Natural killer cell (primary cell): ENCODE measurements around the gene EQTN. TPM values are rescaled to one million over a fixed set of nuclear protein-coding genes. Genes with fewer than 3 reads are reported as not detected.

Experiments used
- ATAC-seq, 3 donors: fragments of 150-1000 bp in 2 of 3; fragments of 200-7000 bp in 1 of 3; cut with Tn5 transposase; 1 replicate in 1 of 3; 2 replicates in 2 of 3; pipeline ENCODE4 v1.10.0; 2021; ENCODE audit warnings: mild to moderate bottlenecking in 2 of 3, moderate library complexity in 2 of 3
- DNase-seq, 2 donors: peaks; one replicate each; pipeline versions ENCODE4 v3.0.0 to v3.0.0-alpha.2; 2013 to 2021; ENCODE audit warnings: mixed read lengths in 1 of 2
- H3K27ac ChIP-seq: one replicate; pipeline ENCODE4 v1.5.1; 2013; ENCODE audit warnings: mild to moderate bottlenecking, low read length
- H3K27me3 ChIP-seq: one replicate; pipeline ENCODE4 v1.6.1; 2013; ENCODE audit warnings: low read length; ENCODE audit not compliant: control insufficient read depth, insufficient read depth
- H3K36me3 ChIP-seq: one replicate; pipeline ENCODE4 v1.6.1; 2013; ENCODE audit warnings: low read length; ENCODE audit not compliant: control insufficient read depth, insufficient read depth
- H3K4me1 ChIP-seq: one replicate; pipeline ENCODE4 v1.6.1; 2013; ENCODE audit warnings: low read length; ENCODE audit not compliant: control insufficient read depth, insufficient read depth
- H3K4me3 ChIP-seq: one replicate; pipeline ENCODE4 v1.5.1; 2013; ENCODE audit warnings: low read length
- H3K9me3 ChIP-seq: one replicate; pipeline ENCODE4 v1.6.1; 2013; ENCODE audit warnings: low read length; ENCODE audit not compliant: control insufficient read depth, insufficient read depth
- H3K27ac Mint-ChIP-seq, 2 donors: one replicate each; pipeline ENCODE4 v1.8.0; 2022; ENCODE audit warnings: mild to moderate bottlenecking in 2 of 2, mixed read lengths in 2 of 2, moderate library complexity in 1 of 2
- H3K27me3 Mint-ChIP-seq, 2 donors: one replicate each; pipeline ENCODE4 v1.8.0; 2022; ENCODE audit warnings: low read depth in 2 of 2, mixed read lengths in 2 of 2
- H3K36me3 Mint-ChIP-seq: one replicate; pipeline ENCODE4 v1.8.0; 2022; ENCODE audit warnings: mixed read lengths
- H3K4me1 Mint-ChIP-seq, 2 donors: one replicate each; pipeline ENCODE4 v1.8.0; 2022; ENCODE audit warnings: mixed read lengths in 2 of 2
- H3K4me3 Mint-ChIP-seq: one replicate; pipeline ENCODE4 v1.8.0; 2022; ENCODE audit warnings: mild to moderate bottlenecking, moderate library complexity, mixed read lengths
- H3K9me3 Mint-ChIP-seq, 2 donors: one replicate each; pipeline ENCODE4 v1.8.0; 2022; ENCODE audit warnings: mixed read lengths in 2 of 2
- CTCF ChIP-seq: fragments of 200-600 bp; IDR thresholded peaks from one replicate; pipeline ENCODE4 v1.8.0; 2022; ENCODE audit warnings: antibody characterized with exemption
- WGBS: methylation state at CpG from one replicate; pipeline ENCODE4 v1.1.7; 2013; ENCODE audit warnings: missing lambda C conversion rate; ENCODE audit not compliant: insufficient coverage; 5-methylcytosine and 5-hydroxymethylcytosine counted together
- intact Hi-C: fragments of 100-400 bp; cut with micrococcal nuclease; formaldehyde crosslinking; loops from one replicate; pipeline ENCODE4 v1.14.2; 2022
- total RNA-seq, 4 donors: library from RNA; stranded (reverse); fragments of 120-200 nt in 1 of 4; gene quantifications; one replicate each; pipeline versions ENCODE4 v1.2.3 to v1.2.4, GENCODE V29; 2013 to 2022

The EQTN gene
- not detected for total RNA-seq
- 0.41 TPM for total RNA-seq (2013)

GRCh38 chr9:27297050-27297449, at the start of gene EQTN:
Gene EQTN, minus strand, starts transcription at chr9:27297150. Its CDS starts 95 bp downstream, at chr9:27297055.
- H3K4me3 ChIP-seq = no peak within 1 kb of the TSS
- H3K4me1 ChIP-seq = no peaks in the 10 kb centered on the region
- H3K4me1 Mint-ChIP-seq = peaks cover 0 to 4% of the 10 kb centered on the region in 2 donors
- peaks cover 2 to 3% of the 10 kb centered on the region in 2 donors for H3K9me3 Mint-ChIP-seq
- no peaks in the 10 kb centered on the region for H3K27me3 ChIP-seq
- H3K27ac Mint-ChIP-seq = no peak within 1 kb of the TSS
- H3K27me3 Mint-ChIP-seq = no peaks in the 10 kb centered on the region
- intact Hi-C loops = no loop called here
- no peak within 1 kb of the TSS for H3K4me3 Mint-ChIP-seq
- DNase-seq = no peak
- no peak for TF ChIP-seq CTCF
- WGBS = 79% methylated on average over 7 of the region's 7 CpGs
- ATAC-seq = no peak
- no peaks in the 10 kb centered on the region for H3K36me3 ChIP-seq
- H3K9me3 ChIP-seq = no peaks in the 10 kb centered on the region
- H3K36me3 Mint-ChIP-seq = no peaks in the 10 kb centered on the region
- H3K27ac ChIP-seq = no peak within 1 kb of the TSS

GRCh38 chr9:27344776-27345175, 47.8 kb upstream of the EQTN start:
- 95% methylated on average over 7 of the region's 7 CpGs for WGBS
- no peak overlapping the region for H3K4me3 ChIP-seq
- H3K4me1 ChIP-seq = no peaks in the 10 kb centered on the region
- Mint-ChIP-seq H3K9me3 (no peaks in the 10 kb centered on the region), H3K36me3 (no peaks in the 10 kb centered on the region), H3K4me1 (peaks cover 0 to 5% of the 10 kb centered on the region in 2 donors), H3K4me3 (no peak overlapping the region), H3K27ac (no peak overlapping the region), H3K27me3 (no peaks in the 10 kb centered on the region)
- no peaks in the 10 kb centered on the region for H3K27me3 ChIP-seq
- no peak overlapping the region for H3K27ac ChIP-seq
- no peak for DNase-seq
- TF ChIP-seq CTCF = no peak
- intact Hi-C loops = no loop called here
- no peaks in the 10 kb centered on the region for H3K9me3 ChIP-seq
- no peaks in the 10 kb centered on the region for H3K36me3 ChIP-seq
- no peak for ATAC-seq

GRCh38 chr9:27341545-27342294, 44.8 kb upstream of the EQTN start:
- WGBS = 90% methylated on average over 9 of the region's 9 CpGs
- H3K4me3 ChIP-seq = no peak overlapping the region
- H3K27me3 ChIP-seq = no peaks in the 10 kb centered on the region
- Mint-ChIP-seq H3K36me3 (no peaks in the 10 kb centered on the region), H3K4me1 (no peaks in the 10 kb centered on the region), H3K27me3 (no peaks in the 10 kb centered on the region), H3K27ac (no peak overlapping the region), H3K4me3 (no peak overlapping the region), H3K9me3 (no peaks in the 10 kb centered on the region)
- intact Hi-C loops = no loop called here
- H3K4me1 ChIP-seq = no peaks in the 10 kb centered on the region
- no peak overlapping the region for H3K27ac ChIP-seq
- no peaks in the 10 kb centered on the region for H3K9me3 ChIP-seq
- no peak for DNase-seq
- H3K36me3 ChIP-seq = no peaks in the 10 kb centered on the region
- no peak for ATAC-seq
- no peak for TF ChIP-seq CTCF
